Measurements from ENCODE around the gene GALNT15. TPM values are rescaled to one million over a fixed set of nuclear protein-coding genes. Genes with fewer than 3 reads are reported as not detected.

GALNT15 gene
- total RNA-seq, 1 donor from 2014 or later = not detected

DNA sequence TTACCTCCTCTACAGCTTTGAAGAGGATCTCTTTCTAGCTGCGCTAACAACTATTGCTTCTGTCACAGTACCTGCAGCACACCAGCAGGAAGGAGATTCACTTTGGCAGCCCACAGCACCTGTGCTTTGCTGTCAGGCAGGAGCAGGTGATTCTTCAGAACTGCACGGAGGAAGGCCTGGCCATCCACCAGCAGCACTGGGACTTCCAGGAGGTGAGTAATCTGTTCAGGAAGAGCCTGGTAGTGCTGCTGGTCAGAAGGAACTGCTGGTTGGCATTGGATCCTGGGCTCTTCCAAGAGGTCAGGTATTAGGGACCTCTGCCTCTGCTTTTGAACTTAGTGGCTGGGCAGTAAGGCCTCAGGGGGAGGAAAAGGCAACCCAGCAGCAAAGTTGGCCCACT, 48.1 kb downstream of the GALNT15 start:
- intact Hi-C loops (cut with micrococcal nuclease) = no loop called here

DNA sequence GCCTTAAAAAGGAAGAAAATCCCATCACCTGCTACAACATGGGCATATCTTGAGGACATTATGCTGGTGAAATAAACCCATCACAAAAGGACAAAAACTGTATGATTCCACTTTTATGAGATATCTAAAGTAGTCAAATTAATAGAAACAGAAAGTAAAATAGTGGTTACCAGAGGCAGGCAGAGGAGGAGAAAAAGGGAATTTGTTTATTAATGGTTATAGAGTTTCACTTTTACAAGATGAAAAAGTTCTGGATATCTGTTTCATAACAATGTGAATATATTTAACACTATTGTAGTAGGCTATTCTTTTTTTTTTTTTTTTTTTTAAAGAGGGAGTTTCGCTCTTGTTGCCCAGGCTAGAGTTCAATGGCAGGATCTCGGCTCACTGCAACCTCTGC, 49.8 kb downstream of the GALNT15 start:
- intact Hi-C loops (cut with micrococcal nuclease) = no loop called here

DNA sequence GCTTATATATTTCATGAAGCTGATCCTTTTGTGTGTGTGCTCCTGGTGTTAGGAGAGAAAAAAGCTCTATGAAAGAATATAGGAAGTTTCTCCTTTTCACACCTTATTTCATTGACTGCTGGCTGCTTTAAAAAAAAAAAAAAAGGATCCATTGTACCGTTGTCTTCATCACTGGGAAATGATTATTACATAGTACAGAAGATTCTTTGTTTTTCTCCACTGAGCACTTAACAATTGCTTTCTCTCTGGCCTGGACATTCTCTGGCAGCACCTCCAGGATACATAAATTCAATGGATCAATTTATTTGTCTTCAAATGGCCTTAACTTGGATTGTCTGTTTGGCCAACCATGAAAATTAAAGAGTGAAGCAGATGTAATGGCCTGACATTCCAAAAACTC, 53.1 kb downstream of the GALNT15 start:
- intact Hi-C loops (cut with micrococcal nuclease) = no loop called here

DNA sequence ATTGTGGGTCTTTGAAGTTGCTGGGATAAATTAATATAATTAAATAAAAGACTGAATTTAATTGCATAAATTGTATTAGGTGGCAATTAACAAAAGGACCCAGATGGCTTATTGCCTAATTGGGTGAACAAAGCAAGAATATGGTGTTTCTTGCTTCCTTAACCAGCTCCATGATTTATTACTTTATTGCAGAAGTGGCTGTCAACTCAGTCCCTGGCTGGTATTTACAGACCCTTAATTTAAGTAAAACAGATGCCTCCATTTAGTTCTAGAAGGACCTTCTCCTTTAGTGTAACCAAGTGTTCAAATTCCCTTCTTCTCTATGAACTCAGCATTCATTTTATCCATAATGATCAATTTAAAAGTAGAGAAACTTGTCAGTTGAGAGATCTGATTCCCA, 55.2 kb downstream of the GALNT15 start:
- intact Hi-C loops (cut with micrococcal nuclease) = no loop called here

DNA sequence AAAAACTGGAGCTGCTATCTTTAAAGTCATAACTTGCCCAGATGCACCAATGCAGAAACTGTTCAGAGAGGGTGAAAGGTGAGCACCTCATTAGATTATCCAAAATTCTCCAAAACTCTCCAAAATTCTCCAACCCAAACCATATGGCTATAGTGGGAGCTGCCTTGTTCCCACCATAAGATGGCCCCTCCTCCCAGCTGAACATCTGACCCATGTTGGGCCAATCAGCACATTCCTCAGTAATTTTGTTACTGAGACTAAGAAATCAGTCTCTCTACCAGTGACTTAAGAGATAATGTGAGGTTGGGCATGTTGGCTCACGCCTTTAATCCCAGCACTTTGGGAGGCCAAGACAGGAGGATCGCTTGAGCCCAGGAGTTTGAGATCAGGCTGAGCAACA, 57.5 kb downstream of the GALNT15 start:
- intact Hi-C loops (cut with micrococcal nuclease) = no loop called here

DNA sequence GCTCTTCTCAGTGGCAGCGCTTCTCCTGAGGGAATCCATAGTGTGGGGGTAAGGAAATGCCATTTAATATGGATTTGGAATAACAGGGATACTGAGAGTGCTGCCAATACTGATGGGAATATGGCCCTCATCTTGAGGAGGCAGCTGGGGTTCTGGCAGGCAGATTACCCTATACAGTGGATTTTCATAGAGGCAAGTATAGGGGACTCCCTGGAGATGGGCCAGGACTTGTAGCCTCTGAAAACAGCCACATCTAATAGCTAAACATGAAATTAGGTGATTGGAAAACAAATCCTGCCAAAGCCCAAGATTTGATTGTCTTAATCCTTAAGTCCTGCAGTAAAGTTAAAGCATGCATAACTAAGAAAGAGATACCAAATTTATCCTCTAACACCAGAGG, 59.3 kb downstream of the GALNT15 start:
- intact Hi-C loops (cut with micrococcal nuclease) = no loop called here

DNA sequence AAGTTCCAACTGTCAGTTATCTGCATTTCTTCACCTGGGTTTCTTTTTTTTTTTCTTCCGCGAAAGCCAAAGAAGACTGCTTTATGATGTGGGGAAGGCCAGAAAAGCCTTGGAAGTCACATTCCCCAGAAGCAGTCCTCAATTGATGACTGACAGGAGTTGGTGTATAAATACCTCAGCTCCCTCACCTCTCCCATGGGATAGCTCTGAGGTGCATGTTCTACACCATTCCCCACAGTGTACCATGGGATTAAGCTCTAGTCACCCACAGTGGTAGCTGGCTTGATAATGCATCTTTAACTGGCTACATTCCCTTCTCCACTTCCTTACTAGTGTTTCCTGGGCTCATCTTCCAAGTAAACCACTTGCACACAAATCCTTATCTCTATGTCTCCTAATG, 59.8 kb downstream of the GALNT15 start:
- intact Hi-C loops (cut with micrococcal nuclease) = no loop called here

DNA sequence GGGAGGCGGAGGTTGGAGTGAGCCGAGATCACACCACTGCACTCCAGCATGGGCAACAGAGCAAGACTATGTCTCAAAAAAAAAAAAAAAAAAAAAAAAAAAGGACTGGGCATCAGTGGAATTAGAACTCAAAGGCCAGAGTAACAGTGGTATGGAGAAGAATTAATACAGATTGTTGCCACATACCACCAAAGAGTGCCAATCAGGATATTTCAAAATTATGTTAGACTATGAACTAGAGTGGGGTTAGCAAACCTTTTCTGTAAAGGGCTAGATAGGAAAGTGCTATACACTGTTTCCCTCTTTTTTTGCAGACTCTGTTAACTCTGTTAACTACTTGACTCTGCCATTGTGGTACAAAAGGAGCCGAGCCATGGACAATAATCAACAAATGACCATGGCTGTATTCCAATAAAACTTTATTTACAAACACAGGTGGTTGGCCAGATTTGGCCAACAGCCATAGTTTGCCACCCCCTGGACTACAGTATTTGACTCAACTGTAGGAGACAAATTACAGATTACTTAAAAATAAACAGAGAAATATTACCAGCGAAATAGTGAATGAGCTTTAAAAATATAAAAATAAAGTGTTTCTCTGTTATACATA, 61.7 kb downstream of the GALNT15 start:
- intact Hi-C loops (cut with micrococcal nuclease) = no loop called here

DNA sequence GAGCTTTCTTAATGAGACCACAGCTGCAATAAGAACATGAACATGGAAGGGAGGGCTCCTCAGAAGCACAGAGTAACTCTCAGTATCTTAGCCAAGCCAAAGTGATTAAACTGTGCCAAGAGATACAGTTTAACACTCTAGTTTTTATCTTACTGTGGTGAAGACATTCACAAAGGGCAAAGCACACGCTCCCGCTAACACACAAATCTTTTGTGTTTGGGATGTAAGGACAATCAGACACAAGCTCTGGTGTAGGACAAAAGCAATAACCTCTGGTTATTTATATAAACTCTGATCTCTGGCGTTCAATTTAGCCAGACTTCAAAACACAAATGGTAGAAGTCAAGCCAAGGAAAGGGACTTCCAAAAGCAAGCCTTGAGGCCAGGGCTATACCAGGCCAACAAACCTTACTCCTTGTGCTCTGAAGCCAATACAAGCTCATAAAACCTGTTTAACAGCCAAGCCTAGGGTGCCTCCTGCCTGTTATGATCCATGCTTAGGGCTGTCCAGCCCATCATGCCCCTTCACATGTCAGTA, 62.4 kb downstream of the GALNT15 start:
- intact Hi-C loops (cut with micrococcal nuclease) = no loop called here

DNA sequence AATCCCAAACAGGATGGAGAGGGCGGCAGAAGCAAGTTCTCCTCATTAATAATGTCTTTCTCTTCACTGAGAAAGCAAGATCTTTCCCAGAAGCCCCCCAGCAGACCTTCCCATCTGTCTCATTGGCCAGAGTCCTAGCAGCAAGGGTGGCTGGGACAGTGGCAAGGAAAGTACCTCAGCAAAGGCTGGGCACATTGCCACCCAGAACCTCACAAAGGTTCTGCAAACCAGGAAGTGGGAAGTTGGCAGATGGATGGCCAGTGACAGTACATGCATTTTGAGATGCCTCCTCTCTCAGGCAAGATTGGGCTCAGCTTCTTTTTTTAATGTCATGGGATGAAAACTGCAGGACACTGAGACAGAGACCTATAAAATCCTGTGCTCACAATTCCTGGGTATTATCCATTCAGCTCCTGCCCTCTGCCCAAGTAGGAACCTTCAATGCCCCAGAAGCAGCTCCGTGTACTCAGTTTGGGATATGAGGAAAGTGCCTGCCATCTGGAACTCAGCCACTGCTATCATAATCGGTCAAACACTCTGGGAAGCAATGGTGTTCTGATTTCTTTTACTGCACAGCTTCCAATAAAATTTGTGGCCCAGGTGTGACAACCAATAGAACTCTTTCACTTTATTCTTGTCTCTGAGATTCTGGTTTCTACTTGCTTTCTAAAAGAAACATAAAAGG, 64.7 kb downstream of the GALNT15 start:
- intact Hi-C loops (cut with micrococcal nuclease) = no loop called here

DNA sequence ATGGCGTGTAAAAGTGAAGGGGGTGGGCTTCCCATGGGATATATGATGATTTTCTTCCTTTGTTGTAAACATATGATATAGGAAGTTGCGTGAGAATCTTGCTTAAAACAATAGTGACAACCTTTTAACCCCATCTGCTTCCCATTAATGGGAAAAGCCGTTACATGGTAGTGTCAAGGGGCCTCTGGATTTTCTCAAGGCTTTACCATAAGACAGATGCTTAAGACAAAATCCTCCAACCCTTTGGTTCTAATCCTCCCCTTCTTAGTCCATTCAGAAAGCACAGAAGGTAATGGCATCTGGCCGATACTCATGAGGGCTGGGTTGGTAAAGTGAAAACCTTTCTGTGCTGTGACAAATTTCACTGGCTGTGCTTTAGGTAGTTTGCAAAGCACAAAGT, 65.3 kb downstream of the GALNT15 start:
- intact Hi-C loops (cut with micrococcal nuclease) = loop anchor here (10.0 kb wide), 1 partner anchor 605 kb away; no protein-coding TSS in a partner anchor

DNA sequence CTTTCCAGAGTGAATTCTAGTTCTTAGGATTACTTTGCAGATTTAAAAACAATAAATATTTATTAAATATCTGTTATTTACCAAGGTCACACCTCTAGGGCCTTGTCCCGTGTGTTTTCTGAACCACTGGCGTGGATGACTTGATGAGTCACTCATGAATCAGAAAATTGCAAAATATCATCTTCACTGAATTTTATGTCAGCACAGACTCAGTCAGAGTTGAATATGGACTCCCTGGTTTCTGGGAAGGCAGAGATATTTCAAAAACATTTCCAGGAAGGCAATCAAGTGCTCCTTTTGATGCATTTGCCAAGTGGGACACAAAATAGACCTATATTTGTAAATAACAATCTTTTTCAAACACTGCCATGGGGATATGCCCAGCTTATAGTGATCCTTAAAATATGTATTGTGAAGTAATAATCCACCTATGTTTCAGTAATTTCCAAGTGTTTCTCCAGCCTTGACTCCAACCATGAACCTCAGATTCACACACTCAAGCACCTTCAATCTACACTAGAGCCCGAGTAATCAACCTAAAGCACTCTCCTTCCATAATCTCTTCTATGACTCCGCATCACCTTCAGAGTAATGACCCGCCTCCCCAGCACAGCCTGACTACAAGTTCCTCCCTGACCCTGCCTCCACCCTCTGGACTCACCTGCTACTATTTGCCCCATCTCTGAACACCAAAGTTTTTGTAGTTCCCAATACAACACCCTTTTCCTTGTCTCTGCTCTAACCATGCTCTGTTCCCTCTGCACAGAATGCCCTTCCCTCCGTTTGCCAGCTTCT, 65.9 kb downstream of the GALNT15 start:
- intact Hi-C loops (cut with micrococcal nuclease) = loop anchor here (10.0 kb wide), 1 partner anchor 606 kb away; no protein-coding TSS in a partner anchor

DNA sequence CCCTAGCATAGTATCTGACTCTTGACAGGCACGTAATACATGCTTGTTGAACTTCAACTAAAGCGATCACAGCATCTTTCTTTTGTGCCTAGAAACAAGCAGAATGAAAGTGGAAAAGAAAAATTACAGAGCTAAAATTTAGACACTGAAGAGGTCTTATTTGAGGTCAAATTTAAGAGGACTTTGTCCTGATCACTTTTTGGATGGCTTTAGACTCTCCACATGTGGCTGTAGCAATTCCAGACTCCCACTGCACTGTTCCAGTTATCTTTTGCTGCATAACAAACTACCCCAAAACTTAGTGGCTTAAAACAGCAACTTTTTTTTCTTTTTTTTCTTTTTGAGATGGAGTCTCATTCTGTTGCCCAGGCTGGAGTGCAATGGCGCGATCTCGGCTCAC, 66.7 kb downstream of the GALNT15 start:
- intact Hi-C loops (cut with micrococcal nuclease) = loop anchor here (10.0 kb wide), 1 partner anchor 606 kb away; no protein-coding TSS in a partner anchor

DNA sequence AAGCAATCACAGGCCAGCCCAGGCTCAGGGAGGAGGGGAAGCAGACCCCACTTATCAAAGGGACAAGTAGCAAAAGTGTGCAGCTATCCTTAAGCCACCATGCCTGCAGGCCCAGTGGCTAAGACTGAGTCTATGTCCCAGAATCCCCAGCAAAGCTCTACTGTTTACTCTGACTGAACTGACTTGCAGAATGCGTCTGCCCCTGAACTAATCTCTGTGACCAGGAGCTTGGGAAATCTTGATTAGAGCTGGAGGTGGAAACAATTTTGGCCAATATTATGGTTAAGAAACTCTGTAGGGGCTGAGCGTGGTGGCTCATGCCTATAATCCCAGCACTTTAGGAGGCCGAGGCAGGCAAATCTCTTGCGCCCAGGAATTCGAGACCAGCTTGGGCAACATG, 67.7 kb downstream of the GALNT15 start:
- intact Hi-C loops (cut with micrococcal nuclease) = loop anchor here (10.0 kb wide), 1 partner anchor 607 kb away; no protein-coding TSS in a partner anchor

DNA sequence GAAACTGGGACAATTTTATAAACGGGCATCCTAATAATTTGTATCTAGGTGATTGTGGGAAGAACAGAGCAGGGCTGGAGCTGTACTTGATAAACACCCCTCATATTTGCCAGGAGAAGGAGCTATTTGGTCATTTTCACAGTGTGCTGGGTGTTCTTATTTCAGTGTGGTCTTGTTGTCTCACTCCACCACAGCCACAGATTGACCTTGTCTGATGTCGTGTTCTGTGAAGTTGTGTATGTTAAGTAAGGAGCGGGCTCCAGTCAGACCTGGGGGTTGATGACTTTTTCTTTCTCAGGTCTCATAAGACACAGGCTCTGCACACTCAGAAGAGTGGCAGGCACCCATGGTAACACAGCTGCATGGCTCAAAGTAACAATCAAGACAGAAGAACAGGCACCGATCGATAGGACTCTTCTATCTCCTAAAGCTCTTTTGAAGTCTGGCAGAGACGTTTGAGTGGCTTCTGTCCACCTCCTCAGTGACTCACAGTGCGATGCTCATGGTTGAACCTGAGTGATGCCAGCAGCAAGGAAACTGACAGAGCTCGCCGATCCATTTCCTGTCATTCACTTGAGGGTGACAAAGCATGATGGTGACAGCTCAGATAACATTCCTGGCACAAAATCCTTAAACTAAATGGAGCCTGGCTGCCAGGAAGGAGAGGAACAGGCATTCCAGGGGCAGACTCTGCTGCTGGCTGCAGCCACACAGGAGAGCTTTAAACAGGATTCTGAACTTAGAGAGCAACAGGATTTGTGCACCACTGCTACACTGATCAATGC, 69.4 kb downstream of the GALNT15 start:
- intact Hi-C loops (cut with micrococcal nuclease) = loop anchor here (10.0 kb wide), 1 partner anchor 609 kb away; no protein-coding TSS in a partner anchor

DNA sequence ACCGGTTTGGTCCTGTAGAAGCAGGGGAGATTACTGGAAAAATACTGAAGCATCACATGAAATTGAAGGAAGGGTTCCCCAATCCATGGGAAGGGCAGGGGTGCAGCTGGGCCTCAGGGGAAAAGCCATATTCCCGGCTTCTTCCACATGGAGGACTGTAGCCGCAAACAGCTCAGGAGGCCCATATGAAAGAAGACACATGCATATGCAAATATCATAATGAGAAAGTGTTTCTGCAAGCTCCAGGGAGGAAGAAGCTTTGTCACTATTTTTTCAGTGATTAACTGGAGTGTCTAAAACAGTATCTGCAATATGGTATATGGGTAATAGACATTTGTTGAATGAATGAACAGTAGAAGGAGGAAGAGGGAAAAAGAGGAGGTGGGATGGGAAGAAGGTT, 71.1 kb downstream of the GALNT15 start:
- intact Hi-C loops (cut with micrococcal nuclease) = loop anchor here (2.0 to 10.0 kb wide), 2 partner anchors 611 to 1043 kb away; no protein-coding TSS in a partner anchor

DNA sequence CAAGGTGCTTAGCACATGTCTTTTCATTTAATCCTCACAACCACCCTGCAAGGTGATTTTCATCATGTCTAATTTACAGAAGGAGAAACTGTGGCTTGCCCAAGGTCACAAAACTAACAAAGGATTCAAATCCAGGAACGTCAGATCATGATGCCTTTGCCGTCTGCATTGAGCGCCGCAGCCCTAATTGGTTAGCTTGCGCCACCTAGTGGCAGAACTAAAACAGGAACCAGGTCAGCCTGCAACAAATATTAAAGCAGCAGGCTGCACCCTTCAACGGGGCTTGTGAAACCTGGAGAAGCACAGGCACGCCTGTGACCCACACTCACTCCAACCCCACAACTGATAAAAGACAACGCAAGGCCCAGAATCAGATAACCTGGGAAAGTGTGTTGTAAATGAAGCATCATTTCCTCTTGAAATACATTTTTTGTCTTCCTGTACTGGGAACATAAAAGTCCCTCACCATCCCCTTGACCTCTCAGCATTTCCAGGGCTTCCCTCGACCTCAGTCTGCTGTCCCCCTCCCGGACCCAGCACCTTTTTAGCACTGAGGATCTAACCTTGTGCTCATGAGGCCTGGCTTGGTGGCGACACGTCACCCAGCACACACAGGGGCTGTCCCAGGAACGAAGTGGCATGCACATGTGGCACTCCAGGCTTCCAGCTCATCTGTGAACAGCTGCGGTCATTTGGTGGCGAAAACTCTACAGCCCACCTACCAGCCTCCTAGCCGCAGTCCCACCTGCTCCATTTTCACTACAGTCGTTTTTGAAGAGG, 73.0 kb downstream of the GALNT15 start:
- intact Hi-C loops (cut with micrococcal nuclease) = loop anchor here (1.0 to 10.0 kb wide), 4 partner anchors 199 to 1045 kb away; no protein-coding TSS in a partner anchor

DNA sequence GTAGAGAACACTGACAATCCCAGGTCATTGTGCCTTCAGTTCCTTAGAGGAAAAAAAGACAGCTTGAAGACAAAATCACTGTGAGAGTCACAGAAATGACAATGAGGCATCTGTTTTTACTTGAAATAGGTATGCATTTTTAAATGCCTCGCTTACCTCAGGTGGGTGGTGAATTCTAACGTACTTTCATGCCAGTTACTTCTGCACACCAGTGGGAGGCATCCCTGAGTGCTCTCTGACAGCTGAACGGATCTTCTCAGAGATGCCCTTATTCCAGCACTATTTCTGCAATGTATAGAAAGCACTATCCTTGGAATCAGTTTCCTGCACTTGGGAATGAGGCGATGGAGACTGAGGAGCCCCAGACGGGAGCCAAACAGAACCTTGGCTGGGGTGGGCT, 74.1 kb downstream of the GALNT15 start:
- intact Hi-C loops (cut with micrococcal nuclease) = loop anchor here (10.0 kb wide), 1 partner anchor 614 kb away; no protein-coding TSS in a partner anchor

DNA sequence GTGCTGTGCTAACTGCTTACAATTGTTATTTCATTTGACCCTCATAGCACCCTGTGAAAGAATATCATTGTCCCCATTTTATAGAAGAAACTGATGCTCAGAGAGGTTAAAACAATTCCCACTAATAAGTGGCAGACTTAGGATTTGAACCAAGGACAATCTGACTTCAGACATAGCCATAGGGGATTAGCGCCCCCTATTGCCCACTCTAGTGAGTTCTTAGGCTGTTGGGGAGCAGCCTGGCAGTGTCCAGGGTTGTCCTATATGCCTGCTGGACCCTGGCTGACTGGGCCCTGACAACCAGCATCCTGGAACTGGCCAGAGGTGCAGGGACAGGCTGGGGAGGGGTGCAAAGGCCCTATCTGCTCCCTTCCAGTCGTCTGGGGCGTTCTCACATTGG, 74.9 kb downstream of the GALNT15 start:
- intact Hi-C loops (cut with micrococcal nuclease) = loop anchor here (10.0 kb wide), 1 partner anchor 615 kb away; no protein-coding TSS in a partner anchor

DNA sequence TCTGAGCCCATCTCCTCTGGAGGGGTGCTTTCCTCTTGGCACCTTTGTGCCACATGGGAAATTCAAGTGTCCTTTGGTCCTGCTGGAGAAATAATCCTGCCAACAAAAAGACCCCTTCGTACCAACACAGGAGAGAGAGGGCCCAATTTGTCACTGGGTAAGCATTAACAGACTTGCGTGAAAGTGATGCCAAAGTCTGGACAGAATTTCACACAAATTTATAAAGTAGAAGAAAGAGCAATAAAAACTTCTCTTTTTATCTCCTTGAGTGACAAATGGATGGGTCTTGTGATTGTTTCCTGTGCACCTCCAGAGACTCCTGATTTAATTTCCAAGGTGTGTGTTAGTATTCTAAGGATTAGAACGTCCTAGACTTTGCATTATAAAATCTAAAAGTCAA, 75.4 kb downstream of the GALNT15 start:
- intact Hi-C loops (cut with micrococcal nuclease) = loop anchor here (10.0 kb wide), 1 partner anchor 615 kb away; no protein-coding TSS in a partner anchor
